ENCODE data around the gene DNAH6. TPM values are rescaled to one million over a fixed set of nuclear protein-coding genes. Genes with fewer than 3 reads are reported as not detected.

DNAH6 gene
- total and polyA plus RNA-seq, 9 of the 15 experiments (the other 6 are each of a cell fraction or from before 2014, with no cell fraction given), result 0.01 to 0.04 (median 0.01) TPM; not detected in 5

- DNase-seq (ENCODE audit: extremely low read depth in 1 of 4, low spot score in 3 of 4), result no peak
- Histone ChIP-seq H3K9me3 (replicated peaks; ENCODE audit: control insufficient read depth, insufficient read depth, low read depth, low read length) (no peaks in the 10 kb centered on the region), H2AFZ (ENCODE audit: low read depth, low read length) (no peak overlapping the region), H4K20me1 (replicated peaks; ENCODE audit: control insufficient read depth, insufficient read depth, low read length) (no peaks in the 10 kb centered on the region), H3K27me3 (ENCODE audit: control insufficient read depth in 2 of 2, insufficient read depth in 2 of 2, low read length in 2 of 2) (peaks cover 0 to 5% of the 10 kb centered on the region in 2 experiments; a peak in 1 of 5 replicates), H3K4me1 (replicated peaks in 1 of 2; ENCODE audit: control insufficient read depth in 2 of 2, insufficient read depth in 2 of 2, low read length in 2 of 2) (no peaks in the 10 kb centered on the region), H3K36me3 (ENCODE audit: control insufficient read depth, insufficient read depth, low read length) (no peaks in the 10 kb centered on the region), H3K4me3 (no peak overlapping the region), H3K79me2 (ENCODE audit: control insufficient read depth, insufficient read depth, low read length) (no peaks in the 10 kb centered on the region), H3K27ac (ENCODE audit: extremely low read depth, low read depth, low read length) (no peak overlapping the region), H3K9ac (ENCODE audit: insufficient read depth in 1 of 2, low read depth in 2 of 2, low read length in 2 of 2) (no peak overlapping the region), H3K4me2 (ENCODE audit: insufficient read depth, low read length) (no peak overlapping the region), H3K9me1 (ENCODE audit: control insufficient read depth, insufficient read depth, low read length) (no peaks in the 10 kb centered on the region)
- WGBS (ENCODE audit: insufficient coverage, low coverage, missing lambda C conversion rate), result 8% methylated on average over 3 of the region's 3 CpGs
- intact Hi-C loops (cut with micrococcal nuclease) (no loop called here), in situ Hi-C loops (cut with MboI) (no loop called here)
- no TSS peak for BruUV-seq (replicated peaks)
- TF ChIP-seq HCFC1 (IDR thresholded peaks at IDR 0.05; ENCODE audit: low read depth, low read length) (no peak), ZBTB5 (IDR thresholded peaks at IDR 0.05) (no peak), JUN (IDR thresholded peaks at IDR 0.05; ENCODE audit: borderline replicate concordance, low read depth, low read length) (no peak), JUN (CRISPR knock-in tag; IDR thresholded peaks at IDR 0.05; ENCODE audit: borderline replicate concordance) (no peak), TSHZ1 (CRISPR knock-in tag; IDR thresholded peaks at IDR 0.05) (no peak), CC2D1A (IDR thresholded peaks at IDR 0.05) (no peak), ETV1 (tag; conservative IDR thresholded peaks at IDR 0.05; ENCODE audit: low read depth) (no peak), ELF2 (CRISPR knock-in tag; IDR thresholded peaks at IDR 0.05) (no peak), MAFF (IDR thresholded peaks at IDR 0.05; ENCODE audit: low read length) (no peak)
- no peak for ATAC-seq
- CTCF ChIA-PET (ENCODE audit: low intra/inter-chr PET ratio), result no interaction called here
- POLR2A ChIA-PET, result no interaction called here
- FAIRE-seq, result no peak
Observed at GRCh38 chr2:84788498-84788897, 272.2 kb downstream of the DNAH6 start.
